Liver (tissue), 9 donors: Measurements from ENCODE around the gene MYBPH. TPM values are rescaled to one million over a fixed set of nuclear protein-coding genes. Genes with fewer than 3 reads are reported as not detected.

Experiments used
- DNase-seq: peaks from one replicate; pipeline ENCODE4 v3.0.0-alpha.2; 2017; ENCODE audit warnings: low spot score
- H3K27ac ChIP-seq, 2 donors: one replicate each; pipeline ENCODE4 v1.7.0; 2013; ENCODE audit warnings: inconsistent platforms in 2 of 2, low read length in 2 of 2, control low read depth in 1 of 2, low read depth in 1 of 2, mild to moderate bottlenecking in 1 of 2
- H3K27me3 ChIP-seq, 4 donors: one replicate each; pipeline versions ENCODE4 v1.6.1 to v1.7.0; 2013; ENCODE audit warnings: low read length in 3 of 4, inconsistent platforms in 1 of 4, mild to moderate bottlenecking in 1 of 4, moderate library complexity in 1 of 4; ENCODE audit not compliant: control insufficient read depth in 4 of 4, insufficient read depth in 4 of 4
- H3K36me3 ChIP-seq, 4 donors: one replicate each; pipeline versions ENCODE4 v1.6.1 to v1.7.0; 2013; ENCODE audit warnings: low read length in 3 of 4, mild to moderate bottlenecking in 3 of 4, low read depth in 1 of 4, moderate library complexity in 1 of 4; ENCODE audit not compliant: control insufficient read depth in 4 of 4, insufficient read depth in 3 of 4
- H3K4me1 ChIP-seq, 4 donors: one replicate each; pipeline versions ENCODE4 v1.6.1 to v1.7.0; 2013; ENCODE audit warnings: low read length in 3 of 4, mild to moderate bottlenecking in 3 of 4, moderate library complexity in 1 of 4; ENCODE audit not compliant: control insufficient read depth in 4 of 4, insufficient read depth in 4 of 4
- H3K4me3 ChIP-seq, 3 donors: one replicate each; pipeline versions ENCODE4 v1.6.1 to v1.7.0; 2013; ENCODE audit warnings: low read length in 3 of 3, control low read depth in 1 of 3, low read depth in 1 of 3, mild to moderate bottlenecking in 1 of 3
- H3K9ac ChIP-seq, 2 donors: one replicate each; pipeline ENCODE4 v1.7.0; 2013; ENCODE audit warnings: low read length in 2 of 2, mild to moderate bottlenecking in 2 of 2, moderate library complexity in 2 of 2, control low read depth in 1 of 2, low read depth in 1 of 2
- H3K9me3 ChIP-seq, 4 donors: one replicate each; pipeline versions ENCODE4 v1.6.1 to v1.7.0; 2013; ENCODE audit warnings: low read length in 3 of 4; ENCODE audit not compliant: control insufficient read depth in 4 of 4
- ATF3 ChIP-seq: IDR thresholded peaks from 2 replicates; pipeline ENCODE4 v1.6.1; 2016; ENCODE audit warnings: antibody characterized with exemption
- CTCF ChIP-seq: fragments of 150-350 bp; IDR thresholded peaks from 2 replicates; pipeline ENCODE4 v1.5.1; 2017; ENCODE audit warnings: improper control_type of control experiment, low read depth, low read length; ENCODE audit not compliant: missing input control
- EGR1 ChIP-seq, 2 donors: IDR thresholded peaks; 2 replicates each; pipeline ENCODE4 v1.6.1; 2016 to 2018; ENCODE audit warnings: antibody characterized with exemption in 2 of 2, low read depth in 2 of 2
- FOXA1 ChIP-seq: IDR thresholded peaks from 2 replicates; pipeline ENCODE4 v1.6.1; 2016; ENCODE audit warnings: antibody characterized with exemption
- FOXA2 ChIP-seq: IDR thresholded peaks from 2 replicates; pipeline ENCODE4 v1.6.1; 2016; ENCODE audit warnings: antibody characterized with exemption
- GABPA ChIP-seq, 2 donors: IDR thresholded peaks in 1 of 2; conservative IDR thresholded peaks in 1 of 2; 2 replicates each; pipeline ENCODE4 v1.6.1; 2016; ENCODE audit warnings: antibody characterized with exemption in 2 of 2, mild to moderate bottlenecking in 1 of 2, moderate library complexity in 1 of 2
- HNF4A ChIP-seq, 2 donors: conservative IDR thresholded peaks; 2 replicates each; pipeline ENCODE4 v1.6.1; 2016; ENCODE audit warnings: antibody characterized with exemption in 2 of 2, mild to moderate bottlenecking in 2 of 2
- HNF4G ChIP-seq: IDR thresholded peaks from 2 replicates; pipeline ENCODE4 v1.6.1; 2016; ENCODE audit warnings: antibody characterized with exemption
- JUND ChIP-seq, 2 donors: IDR thresholded peaks; 2 replicates each; pipeline ENCODE4 v1.6.1; 2016; ENCODE audit warnings: antibody characterized with exemption in 2 of 2
- NR2F2 ChIP-seq: IDR thresholded peaks from 2 replicates; pipeline ENCODE4 v1.6.1; 2016; ENCODE audit warnings: antibody characterized with exemption
- RAD21 ChIP-seq, 2 donors: IDR thresholded peaks; 2 replicates each; pipeline ENCODE4 v1.6.1; 2016; ENCODE audit warnings: antibody characterized with exemption in 2 of 2, mild to moderate bottlenecking in 2 of 2
- REST ChIP-seq: IDR thresholded peaks from 2 replicates; pipeline ENCODE4 v1.6.1; 2016; ENCODE audit warnings: antibody characterized with exemption, mild to moderate bottlenecking
- RXRA ChIP-seq, 2 donors: IDR thresholded peaks; 2 replicates each; pipeline ENCODE4 v1.6.1; 2017 to 2018; ENCODE audit warnings: antibody characterized with exemption in 2 of 2, mild to moderate bottlenecking in 1 of 2
- SP1 ChIP-seq: IDR thresholded peaks from 2 replicates; pipeline ENCODE4 v1.6.1; 2018; ENCODE audit warnings: antibody characterized with exemption, mild to moderate bottlenecking
- TAF1 ChIP-seq: conservative IDR thresholded peaks from 2 replicates; pipeline ENCODE4 v1.6.1; 2016; ENCODE audit warnings: antibody characterized with exemption, mild to moderate bottlenecking
- YY1 ChIP-seq: IDR thresholded peaks from 2 replicates; pipeline ENCODE4 v1.6.1; 2016; ENCODE audit warnings: antibody characterized with exemption, mild to moderate bottlenecking
- ZBTB33 ChIP-seq: IDR thresholded peaks from 2 replicates; pipeline ENCODE4 v1.6.1; 2016; ENCODE audit warnings: antibody characterized with exemption
- WGBS: extraction: QIAGEN DNeasy Blood & Tissue Kit; methylation state at CpG from one replicate; pipeline ENCODE4 v1.1.7; 2013; 5-methylcytosine and 5-hydroxymethylcytosine counted together
- polyA plus RNA-seq, 2 donors: library from polyadenylated mRNA; stranded (reverse) in 1 of 2; unstranded in 1 of 2; fragments of 200-250 nt in 1 of 2; fragments of >200 nt in 1 of 2; fragmentation: Nextera tagmentation in 1 of 2; extraction: Ambion mirVana in 1 of 2; gene quantifications; one replicate each; pipeline versions ENCODE4 v1.2.1 to v1.2.3, GENCODE V29; 2013 to 2015
- total RNA-seq, 2 donors: library from RNA; depleted of rRNA; stranded (reverse); fragments of >200 nt; gene quantifications; one replicate each; pipeline ENCODE4 v1.2.3, GENCODE V29; 2014
- donor health status: healthy.
- donor health status: healthy.
- donor health status: healthy.
- donor health status: healthy.
- donor health status: healthy.

Gene MYBPH
- total and polyA plus RNA-seq, 4 donors: 0.09 TPM; not detected in 3

GRCh38 chr1:203172184-203173010 lies 3.2 kb downstream of the MYBPH start:
- Histone ChIP-seq H3K4me1 (no peaks in the 10 kb centered on the region), H3K4me3 (no peak overlapping the region), H3K36me3 (no peaks in the 10 kb centered on the region), H3K27me3 (no peaks in the 10 kb centered on the region), H3K27ac (no peak overlapping the region), H3K9ac (no peak overlapping the region), H3K9me3 (no peaks in the 10 kb centered on the region)
- TF ChIP-seq SP1 (no peak), ZBTB33 (no peak), FOXA1 (no peak), REST (no peak), FOXA2 (no peak), CTCF (peak; percentile 83), RAD21 (IDR thresholded peaks at IDR 0.05) (peak; percentile 72 to 86), EGR1 (IDR thresholded peaks at IDR 0.05; ENCODE audit: low read depth in 2 of 2) (no peak), GABPA (IDR thresholded peaks at IDR 0.05 in 1 of 2, conservative IDR thresholded peaks at IDR 0.05 in 1 of 2) (no peak), JUND (IDR thresholded peaks at IDR 0.05) (no peak), HNF4G (no peak), TAF1 (no peak), YY1 (no peak)
- peak; percentile 59 for DNase-seq
- 58% methylated on average over 8 of the region's 8 CpGs for WGBS

- 93% methylated on average over 22 of the region's 22 CpGs for WGBS
Observed at GRCh38 chr1:203171341-203172183, 4.1 kb downstream of the MYBPH start.

More at GRCh38 chr1:203171341-203172183, 4.1 kb downstream of the MYBPH start:
- H3K4me1 ChIP-seq: no peaks in the 10 kb centered on the region
- H3K4me3 ChIP-seq: no peak overlapping the region
- DNase-seq: no peak
- TF ChIP-seq NR2F2: no peak
- TF ChIP-seq JUND (IDR thresholded peaks at IDR 0.05): no peak
- TF ChIP-seq RXRA (IDR thresholded peaks at IDR 0.05): no peak
- TF ChIP-seq RAD21 (IDR thresholded peaks at IDR 0.05): no peak
- no peak for TF ChIP-seq HNF4A (conservative IDR thresholded peaks at IDR 0.05)
- no peak for TF ChIP-seq EGR1 (IDR thresholded peaks at IDR 0.05; ENCODE audit: low read depth in 2 of 2)
- TF ChIP-seq ATF3: no peak
- no peak for TF ChIP-seq TAF1
- H3K36me3 ChIP-seq: no peaks in the 10 kb centered on the region
- no peaks in the 10 kb centered on the region for H3K27me3 ChIP-seq
- H3K9ac ChIP-seq: no peak overlapping the region
- no peaks in the 10 kb centered on the region for H3K9me3 ChIP-seq
- H3K27ac ChIP-seq: no peak overlapping the region
